Naive thymus-derived CD4-positive, alpha-beta T cell (primary cell): ENCODE results near the gene SLC22A12. TPM values are rescaled to one million over a fixed set of nuclear protein-coding genes. Genes with fewer than 3 reads are reported as not detected.

Experiments used
- ATAC-seq: fragments of 150-1000 bp; cut with Tn5 transposase; 2 replicates; pipeline ENCODE4 v1.10.0; 2021; ENCODE audit warnings: mild to moderate bottlenecking, moderate library complexity
- CTCF ChIA-PET: fragments of 350-600 bp; sonication (Branson Sonifier 250); formaldehyde crosslinking; loops from one replicate; lab custom pipeline; 2021; ENCODE audit warnings: antibody characterized with exemption; lab: Charles Lee
- POLR2A ChIA-PET: fragments of 350-600 bp; sonication (Branson Sonifier 250); formaldehyde crosslinking; loops from one replicate; lab custom pipeline; 2021; ENCODE audit warnings: antibody characterized with exemption, inconsistent platforms; lab: Charles Lee
- DNase-seq, 9 donors: peaks; one replicate each; pipeline versions ENCODE4 v3.0.0 to v3.0.0-alpha.2; 2020 to 2022; ENCODE audit warnings: mixed read lengths in 1 of 9
- H3K27ac ChIP-seq: one replicate; pipeline ENCODE4 v1.7.0; 2013; ENCODE audit warnings: mild to moderate bottlenecking, low read depth, low read length, moderate library complexity
- H3K27me3 ChIP-seq, 2 donors: one replicate each; pipeline ENCODE4 v1.7.0; 2013; ENCODE audit warnings: low read length in 2 of 2, mild to moderate bottlenecking in 2 of 2, moderate library complexity in 2 of 2; ENCODE audit not compliant: control insufficient read depth in 2 of 2, insufficient read depth in 2 of 2
- H3K36me3 ChIP-seq, 3 experiments: 1 replicate in 2 of 3; 2 replicates in 1 of 3; pipeline ENCODE4 v1.7.0; 2013; ENCODE audit warnings: low read length in 3 of 3, mild to moderate bottlenecking in 3 of 3, moderate library complexity in 1 of 3; ENCODE audit not compliant: insufficient read depth in 3 of 3, control insufficient read depth in 2 of 3
- H3K4me1 ChIP-seq, 2 donors: one replicate each; pipeline ENCODE4 v1.7.0; 2013; ENCODE audit warnings: low read length in 2 of 2, mild to moderate bottlenecking in 2 of 2, moderate library complexity in 1 of 2; ENCODE audit not compliant: control insufficient read depth in 2 of 2, insufficient read depth in 2 of 2
- H3K4me3 ChIP-seq: 2 replicates; pipeline ENCODE4 v1.7.0; 2013; ENCODE audit warnings: mild to moderate bottlenecking, low read length
- H3K9me3 ChIP-seq, 3 experiments: 1 replicate in 2 of 3; 2 replicates in 1 of 3; pipeline ENCODE4 v1.7.0; 2013; ENCODE audit warnings: low read length in 3 of 3; ENCODE audit not compliant: control insufficient read depth in 2 of 3
- H3K27ac Mint-ChIP-seq, 9 donors: one replicate each; pipeline ENCODE4 v1.8.0; 2020 to 2022; ENCODE audit warnings: mixed read lengths in 9 of 9, mild to moderate bottlenecking in 8 of 9, moderate library complexity in 5 of 9, inconsistent platforms in 2 of 9
- H3K27me3 Mint-ChIP-seq, 5 donors: one replicate each; pipeline ENCODE4 v1.8.0; 2021 to 2022; ENCODE audit warnings: mixed read lengths in 5 of 5, mild to moderate bottlenecking in 1 of 5
- H3K36me3 Mint-ChIP-seq, 5 donors: one replicate each; pipeline ENCODE4 v1.8.0; 2020 to 2022; ENCODE audit warnings: mixed read lengths in 5 of 5, mild to moderate bottlenecking in 3 of 5, inconsistent platforms in 1 of 5
- H3K4me1 Mint-ChIP-seq, 7 donors: one replicate each; pipeline ENCODE4 v1.8.0; 2020 to 2022; ENCODE audit warnings: mixed read lengths in 7 of 7, mild to moderate bottlenecking in 3 of 7, inconsistent platforms in 1 of 7
- H3K4me3 Mint-ChIP-seq, 10 donors: one replicate each; pipeline ENCODE4 v1.8.0; 2020 to 2022; ENCODE audit warnings: mild to moderate bottlenecking in 10 of 10, mixed read lengths in 10 of 10, moderate library complexity in 6 of 10, inconsistent platforms in 2 of 10
- H3K9me3 Mint-ChIP-seq, 11 donors: one replicate each; pipeline ENCODE4 v1.8.0; 2020 to 2022; ENCODE audit warnings: mixed read lengths in 11 of 11, mild to moderate bottlenecking in 4 of 11, inconsistent platforms in 1 of 11, moderate library complexity in 1 of 11
- intact Hi-C, 2 donors: fragments of 100-400 bp; cut with micrococcal nuclease; formaldehyde crosslinking; loops; one replicate each; pipeline ENCODE4 v1.15.1; 2023
- polyA plus RNA-seq, 2 donors: library from polyadenylated mRNA; unstranded; fragments of 300-500 nt; fragmentation: Illumina TruSeq; gene quantifications; one replicate each; pipeline ENCODE4 v1.2.3, GENCODE V29; 2021
- total RNA-seq, 6 experiments: library from RNA in 5 of 6; stranded (reverse) in 5 of 6; gene quantifications; 1 replicate in 5 of 6; 2 replicates in 1 of 6; pipeline ENCODE4 v1.2.3 and lab custom pipeline; 2021 to 2026

SLC22A12 gene
- total and polyA plus RNA-seq, 7 experiments from 2014 or later, result not detected

DNA sequence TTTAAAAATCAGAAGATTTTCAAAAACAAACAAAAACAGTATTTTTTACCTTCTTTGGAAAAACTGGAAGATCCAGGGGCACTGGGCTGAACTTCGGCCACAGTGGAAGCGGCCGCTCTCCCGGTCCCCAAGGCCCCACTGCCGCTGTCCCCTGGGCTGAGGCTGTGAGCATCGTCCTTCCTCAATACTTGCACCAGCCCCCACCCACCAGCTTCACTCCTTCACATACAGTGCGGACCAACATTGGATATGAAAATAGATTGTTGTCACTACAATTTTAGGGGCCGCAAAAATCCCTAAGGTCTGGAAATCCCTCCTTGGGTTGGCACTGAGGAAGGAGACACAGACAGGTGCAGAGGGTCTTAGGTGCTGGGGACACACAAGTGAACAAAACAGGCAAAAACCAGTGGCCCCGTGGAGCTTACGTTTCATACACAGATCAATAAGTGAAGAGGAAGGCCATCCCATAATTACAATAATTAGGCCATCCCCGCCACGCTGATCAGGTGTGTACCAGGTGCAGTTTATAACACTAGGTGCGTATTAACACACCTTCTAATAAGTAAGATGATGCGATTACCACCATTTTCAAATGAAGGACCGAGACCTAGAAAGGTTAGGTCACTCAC is 28.2 kb upstream of the SLC22A12 start:
- POLR2A ChIA-PET, result no interaction called here
- H3K9me3 ChIP-seq, result no peaks in the 10 kb centered on the region
- ATAC-seq (no peak), DNase-seq (no peak)
- no peaks in the 10 kb centered on the region for H3K36me3 ChIP-seq
- intact Hi-C loops, result no loop called here
- peaks cover 0 to 7% (median 0%) of the 10 kb centered on the region in 5 donors for H3K27me3 Mint-ChIP-seq
- H3K27ac Mint-ChIP-seq, result no peak overlapping the region
- H3K9me3 Mint-ChIP-seq, result no peaks in the 10 kb centered on the region
- H3K4me1 ChIP-seq, result no peaks in the 10 kb centered on the region
- peaks cover 0 to 7% (median 4%) of the 10 kb centered on the region in 7 donors for H3K4me1 Mint-ChIP-seq
- CTCF ChIA-PET, result no interaction called here
- no peaks in the 10 kb centered on the region for H3K27me3 ChIP-seq
- H3K36me3 Mint-ChIP-seq, result no peaks in the 10 kb centered on the region
- H3K4me3 Mint-ChIP-seq, result no peak overlapping the region
- H3K4me3 ChIP-seq, result no peak overlapping the region
- no peak overlapping the region for H3K27ac ChIP-seq

DNA sequence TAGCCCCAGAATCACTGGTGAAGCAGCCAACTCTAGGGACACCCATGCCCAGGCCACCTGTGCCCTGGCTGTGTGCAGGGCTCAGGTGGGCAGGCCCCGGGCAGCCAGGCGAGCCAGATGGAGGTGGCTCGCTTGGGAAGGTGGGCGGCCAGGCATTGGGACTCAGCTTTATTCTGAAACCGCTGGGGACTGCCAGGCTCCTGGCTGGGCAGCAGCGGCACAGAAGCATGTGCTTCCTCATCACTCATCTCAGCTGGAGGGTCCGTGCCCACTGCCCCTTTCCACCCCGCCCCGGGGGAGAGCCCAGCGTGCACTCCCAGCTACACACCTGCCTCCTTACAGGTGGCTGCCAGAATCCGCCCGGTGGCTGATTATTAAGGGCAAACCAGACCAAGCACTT is 27.1 kb upstream of the SLC22A12 start:
- ATAC-seq (no peak), DNase-seq (no peak)
- Histone ChIP-seq H3K27me3 (no peaks in the 10 kb centered on the region), H3K4me1 (no peaks in the 10 kb centered on the region), H3K9me3 (no peaks in the 10 kb centered on the region), H3K4me3 (no peak overlapping the region), H3K36me3 (no peaks in the 10 kb centered on the region), H3K27ac (no peak overlapping the region)
- Mint-ChIP-seq H3K27me3 (peaks cover 0 to 7% (median 0%) of the 10 kb centered on the region in 5 donors), H3K27ac (no peak overlapping the region), H3K4me1 (peaks cover 0 to 7% (median 4%) of the 10 kb centered on the region in 7 donors), H3K4me3 (no peak overlapping the region), H3K36me3 (no peaks in the 10 kb centered on the region), H3K9me3 (no peaks in the 10 kb centered on the region)
- POLR2A ChIA-PET, result no interaction called here
- CTCF ChIA-PET, result no interaction called here
- intact Hi-C loops, result no loop called here

DNA sequence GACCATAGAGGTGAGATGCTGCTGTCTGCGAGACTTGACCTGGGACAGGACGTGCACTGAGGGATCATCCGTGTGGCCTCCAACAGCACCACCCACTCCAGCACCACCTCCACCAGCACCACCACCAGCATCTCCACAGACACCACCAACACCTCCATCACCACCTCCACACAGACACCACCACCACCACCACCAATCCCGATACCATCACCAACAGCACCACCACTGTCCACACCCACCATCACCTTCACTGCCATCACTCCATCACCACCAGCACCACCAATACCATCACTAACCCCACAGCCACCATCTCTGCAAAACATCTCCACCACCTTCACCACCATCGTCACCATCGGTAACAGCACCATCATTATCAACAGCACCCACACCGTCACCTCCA is 26.6 kb upstream of the SLC22A12 start:
- Mint-ChIP-seq H3K4me1 (peaks cover 0 to 7% (median 4%) of the 10 kb centered on the region in 7 donors), H3K4me3 (no peak overlapping the region), H3K27me3 (peaks cover 0 to 7% (median 0%) of the 10 kb centered on the region in 5 donors), H3K27ac (no peak overlapping the region), H3K36me3 (no peaks in the 10 kb centered on the region), H3K9me3 (no peaks in the 10 kb centered on the region)
- H3K4me3 ChIP-seq, result no peak overlapping the region
- no peaks in the 10 kb centered on the region for H3K36me3 ChIP-seq
- intact Hi-C loops, result no loop called here
- ChIA-PET POLR2A (no interaction called here), CTCF (no interaction called here)
- H3K27ac ChIP-seq, result no peak overlapping the region
- H3K4me1 ChIP-seq, result no peaks in the 10 kb centered on the region
- no peaks in the 10 kb centered on the region for H3K27me3 ChIP-seq
- ATAC-seq (no peak), DNase-seq (no peak)
- no peaks in the 10 kb centered on the region for H3K9me3 ChIP-seq

DNA sequence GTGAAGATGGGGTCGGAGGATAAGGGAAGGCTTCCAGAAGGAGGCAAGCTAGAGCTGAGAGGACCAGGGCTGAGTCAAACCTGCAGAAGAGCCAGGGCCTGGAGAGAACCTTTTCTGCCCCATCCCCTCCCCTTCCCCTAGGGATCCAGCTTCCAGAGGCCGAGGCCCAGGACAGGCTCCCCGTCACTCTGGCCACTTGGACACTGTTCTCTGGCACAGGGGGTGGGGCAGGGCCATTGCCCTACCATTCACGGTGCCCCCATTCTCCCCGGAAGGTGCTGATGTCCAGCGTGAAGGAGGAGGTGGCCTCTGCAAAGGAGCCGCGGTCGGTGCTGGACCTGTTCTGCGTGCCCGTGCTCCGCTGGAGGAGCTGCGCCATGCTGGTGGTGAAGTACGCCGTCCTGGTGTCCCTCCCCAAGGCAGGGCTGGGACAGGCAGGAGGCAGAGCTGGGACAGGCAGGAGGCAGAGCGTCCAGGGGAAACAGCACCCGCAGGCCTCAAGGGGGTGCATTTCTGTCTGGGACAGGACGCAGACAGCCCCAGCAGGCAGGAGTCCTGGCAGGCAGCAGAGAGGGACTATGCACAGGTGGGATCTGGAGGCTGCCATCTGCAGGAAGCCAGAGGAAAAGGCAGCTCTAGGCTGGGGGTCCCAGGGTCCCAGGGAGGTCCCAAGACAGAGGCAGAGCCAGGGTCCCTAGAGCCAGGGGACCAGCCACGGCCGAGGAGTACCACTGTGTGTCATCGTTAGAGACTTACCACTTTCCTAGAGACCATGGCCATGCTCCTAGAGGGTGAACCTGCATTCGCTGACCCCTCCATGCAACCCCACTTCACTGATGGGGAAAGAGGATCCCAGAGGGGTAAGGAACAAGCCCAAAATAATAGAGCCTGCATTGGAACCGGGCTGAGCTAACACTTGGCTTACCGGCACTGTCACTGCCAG is 25.8 kb upstream of the SLC22A12 start:
- H3K27ac ChIP-seq, result no peak overlapping the region
- peaks cover 0 to 7% (median 0%) of the 10 kb centered on the region in 5 donors for H3K27me3 Mint-ChIP-seq
- peak overlapping the region in 3 of 9 donors; percentile 48 to 55 (median 50) for H3K27ac Mint-ChIP-seq
- peaks cover 0 to 7% (median 4%) of the 10 kb centered on the region in 7 donors for H3K4me1 Mint-ChIP-seq
- ATAC-seq (no peak), DNase-seq (no peak)
- no peaks in the 10 kb centered on the region for H3K4me1 ChIP-seq
- no peak overlapping the region for H3K4me3 Mint-ChIP-seq
- no peaks in the 10 kb centered on the region for H3K36me3 Mint-ChIP-seq
- H3K9me3 ChIP-seq, result no peaks in the 10 kb centered on the region
- intact Hi-C loops, result no loop called here
- H3K4me3 ChIP-seq, result no peak overlapping the region
- H3K36me3 ChIP-seq, result no peaks in the 10 kb centered on the region
- H3K27me3 ChIP-seq, result no peaks in the 10 kb centered on the region
- H3K9me3 Mint-ChIP-seq, result no peaks in the 10 kb centered on the region
- ChIA-PET CTCF (no interaction called here), POLR2A (no interaction called here)

DNA sequence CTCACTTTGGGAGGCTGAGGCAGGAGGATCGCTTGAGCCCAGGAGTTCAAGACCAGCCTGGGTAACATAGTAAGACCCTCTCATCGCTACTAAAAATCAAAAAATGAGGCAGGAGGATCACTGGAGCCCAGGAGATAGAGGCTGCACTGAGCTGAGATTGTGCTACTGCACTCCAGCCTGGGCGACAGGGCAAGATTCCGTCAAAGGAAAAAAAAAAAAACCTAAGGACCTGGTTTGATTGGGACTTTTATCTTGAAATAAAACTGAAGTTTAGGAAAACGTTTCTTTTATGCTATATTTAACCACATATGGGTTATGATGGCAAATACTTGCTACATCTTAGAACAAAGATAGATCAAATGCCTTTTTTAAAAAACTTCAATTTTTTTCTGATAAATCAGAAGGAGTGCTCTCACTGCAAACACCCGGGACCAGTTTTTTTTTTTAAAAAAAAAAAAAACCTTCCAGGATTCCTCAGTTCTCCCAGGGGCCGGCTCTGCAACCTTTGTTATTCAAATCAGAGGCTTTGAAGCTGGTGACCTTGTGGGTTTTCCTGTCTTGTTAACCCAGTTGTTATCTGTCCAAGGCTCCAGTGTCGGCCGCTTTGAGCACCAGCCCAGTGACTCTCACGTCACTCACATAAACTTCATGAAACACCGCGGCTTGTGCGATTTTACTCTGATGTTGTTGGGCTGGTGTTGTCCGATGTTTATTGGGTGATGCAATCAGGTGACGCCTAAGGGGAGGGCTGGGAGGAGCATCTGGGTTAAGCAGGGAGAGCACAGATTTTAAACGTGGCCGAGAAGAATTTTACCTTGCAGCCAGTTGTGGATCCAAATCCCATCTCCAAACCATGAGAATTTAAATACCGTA is 24.7 kb upstream of the SLC22A12 start:
- no peaks in the 10 kb centered on the region for H3K9me3 Mint-ChIP-seq
- H3K4me1 ChIP-seq, result no peaks in the 10 kb centered on the region
- H3K27me3 ChIP-seq, result no peaks in the 10 kb centered on the region
- no peaks in the 10 kb centered on the region for H3K36me3 Mint-ChIP-seq
- peak overlapping the region in 4 of 10 donors; percentile 13 to 41 (median 30) for H3K4me3 Mint-ChIP-seq
- H3K27ac Mint-ChIP-seq, result peak overlapping the region in 5 of 9 donors; percentile 50 to 72 (median 64)
- ATAC-seq, result peak; percentile 80
- H3K27ac ChIP-seq, result no peak overlapping the region
- ChIA-PET CTCF (no interaction called here), POLR2A (no interaction called here)
- no peaks in the 10 kb centered on the region for H3K36me3 ChIP-seq
- H3K4me3 ChIP-seq, result no peak overlapping the region
- no peaks in the 10 kb centered on the region for H3K27me3 Mint-ChIP-seq
- H3K9me3 ChIP-seq, result no peaks in the 10 kb centered on the region
- peaks cover 0 to 7% (median 4%) of the 10 kb centered on the region in 7 donors for H3K4me1 Mint-ChIP-seq
- intact Hi-C loops, result no loop called here
- DNase-seq, result peak in 6 of 9 donors; percentile 8 to 61 (median 17)
